Endometrium (tissue), 2 donors: ENCODE data around the gene ZWILCH.
"Not testable (repeated sequence)": the region's sequence is repeated elsewhere in the genome, so short reads cannot be mapped to it uniquely, and the experiment has no call there.

Experiments
- FAIRE-seq: peaks from 2 replicates; lab custom pipeline; 2012; peaks lifted over from hg19 to GRCh38; lab: Jason Lieb, UNC
- donor health status: control.
- donor health status: control.

ZWILCH gene

GRCh38 chr15:66488525-66488924, 16.6 kb upstream of the ZWILCH start:
- no peak for FAIRE-seq

DNA sequence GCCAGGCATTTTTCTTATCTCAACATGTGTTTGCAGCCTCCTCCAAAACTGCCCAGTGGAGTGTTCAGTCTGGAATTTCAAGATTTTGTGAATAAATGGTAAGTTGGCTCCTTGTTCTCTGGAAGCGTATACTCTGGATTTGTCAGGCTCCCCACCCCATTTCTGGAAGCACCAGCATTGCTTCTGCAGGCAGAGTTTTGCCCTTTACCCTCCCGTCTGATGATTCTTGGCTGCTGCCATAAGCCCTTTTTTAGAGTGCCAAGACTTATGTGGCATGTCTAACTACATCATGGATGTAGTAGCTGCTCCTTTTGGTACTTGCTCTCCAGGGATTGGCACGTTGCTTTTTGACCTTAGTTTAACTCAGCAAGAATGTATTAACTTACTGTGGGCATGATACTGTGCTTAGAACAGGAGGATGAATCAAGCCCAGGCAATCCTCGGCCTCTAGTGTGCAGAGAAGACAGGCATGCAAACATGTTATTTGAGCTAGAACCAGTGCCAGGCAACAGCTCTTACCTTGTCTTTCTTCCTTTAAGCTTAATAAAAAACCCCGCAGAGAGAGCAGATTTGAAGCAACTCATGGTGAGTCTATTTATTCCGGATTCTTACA, 15.8 kb upstream of the ZWILCH start:
- FAIRE-seq = no peak

GRCh38 chr15:66491846-66492245, 13.3 kb upstream of the ZWILCH start:
- no peak for FAIRE-seq

GRCh38 chr15:66494262-66494661, 10.9 kb upstream of the ZWILCH start:
- FAIRE-seq = no peak

- FAIRE-seq = no peak
Measured at GRCh38 chr15:66496951-66497501, 8.1 kb upstream of the ZWILCH start.

- no peak for FAIRE-seq
Measured at GRCh38 chr15:66497502-66498455, 7.3 kb upstream of the ZWILCH start, which contains the start of gene SNAPC5. SNAPC5 (minus strand) TSS chr15:66497762; CDS start chr15:66497731, 31 bp downstream.

DNA sequence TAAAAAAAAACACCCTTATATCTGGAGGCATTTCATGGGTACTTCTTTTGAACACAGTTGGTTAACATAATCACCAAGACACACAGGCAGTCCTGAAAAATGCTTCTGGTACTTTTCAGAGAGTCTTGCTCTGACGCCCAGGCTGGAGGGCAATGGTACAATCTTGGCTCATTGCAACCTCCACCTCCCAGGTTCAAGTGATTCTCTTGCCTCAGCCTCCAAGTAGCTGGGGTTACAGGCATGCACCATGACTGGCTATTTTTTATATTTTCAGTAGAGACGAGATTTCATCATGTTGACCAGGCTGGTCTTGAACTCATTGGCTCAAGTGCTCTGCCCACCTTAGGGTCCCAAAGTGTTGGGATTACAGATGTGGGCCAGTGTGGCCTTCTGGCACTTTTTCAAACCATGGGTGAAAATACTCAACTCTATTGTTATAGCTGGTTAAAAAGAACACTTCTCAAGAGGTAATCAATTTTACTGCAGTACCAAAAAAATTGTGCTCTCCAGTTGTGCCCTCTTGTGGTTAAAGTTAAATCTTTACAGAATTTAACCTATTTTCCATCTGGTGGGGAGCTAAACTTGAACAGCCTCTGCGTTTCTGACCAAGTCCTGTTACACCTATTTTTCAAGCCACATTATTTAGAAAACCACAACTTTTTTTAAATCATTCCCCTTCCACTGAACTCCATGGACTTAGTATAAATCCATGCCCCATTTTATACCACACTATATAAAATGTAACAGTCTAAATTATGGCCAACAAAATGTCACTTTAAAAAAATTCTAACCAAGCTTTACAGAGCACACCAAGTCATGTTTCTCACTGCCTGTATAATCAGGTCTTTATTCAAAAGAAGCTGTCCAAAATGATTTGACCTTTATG, 6.4 kb upstream of the ZWILCH start:
- no peak for FAIRE-seq

GRCh38 chr15:66500346-66500745, 4.8 kb upstream of the ZWILCH start:
- not testable (repeated sequence) for FAIRE-seq

- FAIRE-seq = no peak
Measured at GRCh38 chr15:66502491-66502890, 2.6 kb upstream of the ZWILCH start.

- not testable (repeated sequence) for FAIRE-seq
Measured at GRCh38 chr15:66503041-66503648, 2.0 kb upstream of the ZWILCH start.

GRCh38 chr15:66503780-66504562, 1.2 kb upstream of the ZWILCH start:
- no peak for FAIRE-seq

DNA sequence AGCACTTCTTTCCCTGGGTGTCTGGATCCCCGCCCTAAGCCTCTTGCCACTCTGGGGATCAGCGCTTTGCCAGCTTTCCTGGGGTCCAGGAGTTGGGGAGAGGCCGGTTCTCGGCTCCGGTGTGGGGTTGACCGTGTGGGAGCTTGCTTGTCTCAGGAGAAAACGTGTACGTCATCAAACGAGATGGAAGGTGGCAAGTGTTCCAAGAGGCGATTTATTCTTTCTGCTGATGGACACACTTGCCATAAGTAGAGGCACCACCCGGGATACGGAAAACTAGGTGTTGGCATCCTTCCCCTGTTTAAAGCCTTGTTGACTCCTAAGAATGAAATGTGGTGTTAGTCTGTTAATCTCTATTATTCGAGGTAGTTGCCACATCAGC, 295 bp downstream of the ZWILCH start:
- FAIRE-seq = no peak

- FAIRE-seq = no peak
Measured at GRCh38 chr15:66505818-66506217, 692 bp downstream of the ZWILCH start.

- no peak for FAIRE-seq
Measured at GRCh38 chr15:66508293-66508883, 3.3 kb downstream of the ZWILCH start.

GRCh38 chr15:66514586-66514985, 9.5 kb downstream of the ZWILCH start:
- FAIRE-seq = no peak

GRCh38 chr15:66515901-66516322, 10.8 kb downstream of the ZWILCH start:
- no peak for FAIRE-seq

DNA sequence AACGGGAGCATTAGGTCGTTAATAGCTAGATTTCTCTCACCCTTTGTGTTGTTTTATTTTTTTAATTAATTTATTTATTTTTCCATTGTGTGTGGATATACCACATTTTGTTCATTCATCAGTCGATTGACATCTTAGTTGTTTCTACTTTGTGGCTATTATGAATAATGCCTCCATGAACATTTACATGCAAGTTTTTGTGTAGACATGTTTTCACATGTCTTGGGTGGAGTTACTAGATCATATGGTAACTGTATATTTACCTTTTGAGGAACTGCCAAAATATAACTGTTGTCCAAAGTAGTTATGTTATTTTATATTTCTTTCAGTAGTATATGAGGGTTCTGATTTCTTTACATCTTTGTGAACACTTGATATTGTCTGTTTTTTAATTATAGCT, 18.8 kb downstream of the ZWILCH start:
- no peak for FAIRE-seq

DNA sequence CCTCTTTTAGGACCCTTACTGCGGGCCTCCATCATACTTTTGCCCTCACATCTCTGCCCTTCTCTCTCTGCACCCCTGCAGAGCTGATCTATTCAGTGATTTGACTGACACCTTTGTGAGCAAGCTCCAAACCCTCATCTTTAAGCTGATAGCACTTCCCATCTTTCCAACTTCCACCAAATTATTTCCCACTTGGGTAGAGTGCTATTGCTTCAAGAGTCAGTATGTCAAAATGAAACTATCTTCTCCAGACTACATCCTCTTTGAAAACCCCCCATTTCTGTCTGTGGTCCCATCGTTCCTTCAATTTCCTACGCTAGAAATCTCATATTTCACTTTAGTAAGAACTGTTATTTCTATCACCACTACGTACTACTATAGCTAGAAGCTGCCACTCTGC, 19.7 kb downstream of the ZWILCH start:
- FAIRE-seq = no peak

GRCh38 chr15:66535056-66535455, 29.9 kb downstream of the ZWILCH start:
- no peak for FAIRE-seq

DNA sequence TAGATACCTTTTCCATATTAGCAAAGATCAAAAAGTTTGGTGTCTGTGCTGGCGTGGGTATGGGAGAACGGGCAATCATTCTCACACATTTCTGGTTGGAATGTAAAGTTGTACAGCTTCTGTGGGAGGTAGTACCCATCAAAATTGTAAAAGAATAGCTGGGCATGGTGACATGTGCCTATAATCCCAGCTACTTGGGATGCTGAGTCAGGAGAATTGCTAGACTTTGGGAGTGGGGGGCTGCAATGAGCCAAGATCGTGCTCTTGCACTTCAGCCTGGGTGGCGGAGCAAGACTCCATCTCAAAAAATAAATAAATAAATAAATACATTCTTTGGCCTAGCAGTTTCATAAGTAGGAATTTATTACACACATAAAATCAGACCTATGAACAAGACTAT, 37.8 kb downstream of the ZWILCH start:
- no peak for FAIRE-seq
